H1 (cell line): Measurements from ENCODE around the gene TLR10. TPM values are rescaled to one million over a fixed set of nuclear protein-coding genes. Genes with fewer than 3 reads are reported as not detected.

Experiments
- CTCF ChIA-PET: fragments of 300-600 bp; sonication (Branson Sonifier 250); formaldehyde crosslinking; loops from one replicate; lab custom pipeline; 2021; ENCODE audit not compliant: partially characterized antibody; lab: Charles Lee
- POLR2A ChIA-PET: fragments of 300-600 bp; sonication (Branson Sonifier 250); formaldehyde crosslinking; loops from one replicate; lab custom pipeline; 2021; ENCODE audit warnings: inconsistent platforms; ENCODE audit not compliant: partially characterized antibody; lab: Charles Lee
- DNase-seq, 2 experiments: peaks; one replicate each; pipeline versions ENCODE4 v3.0.0 to v3.0.0-alpha.2; 2010 to 2022; ENCODE audit warnings: low spot score in 2 of 2, low read depth in 1 of 2, mixed read lengths in 1 of 2
- FAIRE-seq: peaks from 2 replicates; lab custom pipeline; 2011; peaks lifted over from hg19 to GRCh38; lab: Jason Lieb, UNC
- H2AFZ ChIP-seq: 2 replicates; pipeline ENCODE4 v1.8.1; 2012; ENCODE audit warnings: low read length, inconsistent platforms
- H2AK5ac ChIP-seq: 2 replicates; pipeline ENCODE4 v1.6.1; 2013; ENCODE audit warnings: low read depth, low read length
- H2BK120ac ChIP-seq: replicated peaks from 2 replicates; pipeline ENCODE3; 2013; ENCODE audit warnings: low read depth, low read length, inconsistent platforms
- H2BK12ac ChIP-seq: 2 replicates; pipeline ENCODE4 v1.6.1; 2013; ENCODE audit warnings: low read depth, low read length
- H2BK15ac ChIP-seq: 2 replicates; pipeline ENCODE4 v1.6.1; 2013; ENCODE audit warnings: low read length
- H2BK20ac ChIP-seq: 2 replicates; pipeline ENCODE4 v1.6.1; 2013; ENCODE audit warnings: low read length
- H2BK5ac ChIP-seq: 2 replicates; pipeline ENCODE4 v1.6.1; 2013; ENCODE audit warnings: low read depth, low read length
- H3K14ac ChIP-seq: 2 replicates; pipeline ENCODE4 v1.6.1; 2013; ENCODE audit warnings: inconsistent platforms; ENCODE audit not compliant: insufficient read length
- H3K18ac ChIP-seq: 2 replicates; pipeline ENCODE4 v1.6.1; 2013; ENCODE audit warnings: low read length; ENCODE audit errors: extremely low read depth
- H3K23ac ChIP-seq: 2 replicates; pipeline ENCODE4 v1.6.1; 2013; ENCODE audit warnings: inconsistent platforms; ENCODE audit not compliant: insufficient read length
- H3K23me2 ChIP-seq: 2 replicates; pipeline ENCODE4 v1.6.1; 2013; ENCODE audit warnings: low read depth, low read length
- H3K27ac ChIP-seq: 2 replicates; pipeline ENCODE4 v1.6.1; 2011; ENCODE audit warnings: low read depth, low read length, inconsistent platforms
- H3K27me3 ChIP-seq, 4 experiments: replicated peaks in 1 of 4; 1 replicate in 1 of 4; 2 replicates in 3 of 4; pipeline versions ENCODE4 v1.6.1 to v1.8.1; 2011 to 2013; ENCODE audit warnings: low read length in 3 of 4, mild to moderate bottlenecking in 3 of 4, inconsistent platforms in 2 of 4, mixed read lengths in 2 of 4, moderate library complexity in 1 of 4; ENCODE audit not compliant: control insufficient read depth in 3 of 4, insufficient read depth in 3 of 4; ENCODE audit errors: extremely low read depth in 1 of 4
- H3K36me3 ChIP-seq, 4 experiments: 2 replicates each; pipeline versions ENCODE4 v1.6.1 to v1.8.1; 2011 to 2013; ENCODE audit warnings: mild to moderate bottlenecking in 4 of 4, low read length in 3 of 4, moderate library complexity in 2 of 4, control low read depth in 1 of 4, inconsistent platforms in 1 of 4; ENCODE audit not compliant: insufficient read depth in 4 of 4, control insufficient read depth in 2 of 4
- H3K4ac ChIP-seq: replicated peaks from 2 replicates; pipeline ENCODE3; 2013; ENCODE audit warnings: low read length, low read depth, mixed read lengths, inconsistent platforms; ENCODE audit not compliant: insufficient read length
- H3K4me1 ChIP-seq, 4 experiments: replicated peaks in 1 of 4; 1 replicate in 1 of 4; 2 replicates in 3 of 4; pipeline versions ENCODE4 v1.6.1 to v1.8.1; 2011 to 2013; ENCODE audit warnings: low read length in 3 of 4, inconsistent platforms in 2 of 4, mixed read lengths in 1 of 4; ENCODE audit not compliant: insufficient read depth in 4 of 4, control insufficient read depth in 3 of 4
- H3K4me2 ChIP-seq, 2 experiments: 2 replicates each; pipeline versions ENCODE4 v1.6.1 to v1.8.1; 2011 to 2013; ENCODE audit warnings: low read depth in 2 of 2, low read length in 2 of 2, control low read depth in 1 of 2, inconsistent platforms in 1 of 2, mild to moderate bottlenecking in 1 of 2; ENCODE audit not compliant: insufficient read depth in 1 of 2
- H3K4me3 ChIP-seq, 4 experiments: fragments of 200-600, 300-600 bp in 1 of 4; sonication (generic), shearing (Covaris generic), sonication (Bioruptor Twin) in 1 of 4; 2 replicates each; pipeline versions ENCODE4 v1.5.1 to v1.8.1; 2011 to 2016; ENCODE audit warnings: low read length in 4 of 4, low read depth in 3 of 4, control low read depth in 2 of 4, inconsistent platforms in 2 of 4, mild to moderate bottlenecking in 2 of 4, mixed read lengths in 1 of 4, moderate library complexity in 1 of 4; ENCODE audit not compliant: insufficient read depth in 2 of 4; ENCODE audit errors: extremely low read depth in 1 of 4
- H3K56ac ChIP-seq: replicated peaks from 2 replicates; pipeline ENCODE3; 2013; ENCODE audit warnings: low read depth, mild to moderate bottlenecking, mixed read lengths, low read length, inconsistent platforms; ENCODE audit not compliant: insufficient read length
- H3K79me1 ChIP-seq: 2 replicates; pipeline ENCODE4 v1.6.1; 2013; ENCODE audit warnings: low read depth, low read length, control low read depth
- H3K79me2 ChIP-seq, 2 experiments: 2 replicates each; pipeline versions ENCODE4 v1.6.1 to v1.8.1; 2012 to 2013; ENCODE audit warnings: low read length in 2 of 2, mild to moderate bottlenecking in 2 of 2, inconsistent platforms in 1 of 2; ENCODE audit not compliant: insufficient read depth in 2 of 2, control insufficient read depth in 1 of 2
- H3K9ac ChIP-seq, 4 experiments: replicated peaks in 1 of 4; 1 replicate in 1 of 4; 2 replicates in 3 of 4; pipeline versions ENCODE4 v1.6.1 to v1.8.1; 2011 to 2013; ENCODE audit warnings: low read depth in 3 of 4, low read length in 3 of 4, control low read depth in 2 of 4, mild to moderate bottlenecking in 2 of 4, moderate library complexity in 2 of 4, inconsistent platforms in 1 of 4; ENCODE audit errors: extremely low read depth in 1 of 4
- H3K9me3 ChIP-seq, 2 experiments: 2 replicates each; pipeline versions ENCODE4 v1.6.1 to v1.8.1; 2012 to 2013; ENCODE audit warnings: mild to moderate bottlenecking in 2 of 2, moderate library complexity in 2 of 2, control low read depth in 1 of 2, inconsistent platforms in 1 of 2, low read depth in 1 of 2, low read length in 1 of 2, mixed read lengths in 1 of 2; ENCODE audit not compliant: insufficient read depth in 2 of 2
- H4K20me1 ChIP-seq, 2 experiments: replicated peaks in 1 of 2; 2 replicates each; pipeline versions ENCODE3 to v1.8.1; 2011 to 2013; ENCODE audit warnings: inconsistent platforms in 2 of 2, low read length in 2 of 2, mild to moderate bottlenecking in 1 of 2; ENCODE audit not compliant: insufficient read depth in 2 of 2, control insufficient read depth in 1 of 2
- H4K5ac ChIP-seq: 2 replicates; pipeline ENCODE4 v1.6.1; 2013; ENCODE audit warnings: low read length, low read depth, mixed read lengths, inconsistent platforms; ENCODE audit not compliant: insufficient read length
- H4K8ac ChIP-seq: 2 replicates; pipeline ENCODE4 v1.8.0; 2013; ENCODE audit warnings: mild to moderate bottlenecking, moderate library complexity, low read length, inconsistent platforms; ENCODE audit not compliant: insufficient read depth; ENCODE audit errors: extremely low read depth
- H4K91ac ChIP-seq: replicated peaks from 2 replicates; pipeline ENCODE3; 2013; ENCODE audit warnings: low read length, mixed read lengths, inconsistent platforms; ENCODE audit not compliant: insufficient read length
- ATF2 ChIP-seq: IDR thresholded peaks from 2 replicates; pipeline ENCODE4 v1.6.1; 2012; ENCODE audit warnings: low read length, inconsistent platforms
- CHD2 ChIP-seq: IDR thresholded peaks from 2 replicates; pipeline ENCODE4 v1.6.1; 2012; ENCODE audit warnings: low read length, improper control_type of control experiment
- CTBP2 ChIP-seq: IDR thresholded peaks from 2 replicates; pipeline ENCODE4 v1.7.0; 2011; ENCODE audit warnings: borderline replicate concordance, mild to moderate bottlenecking, moderate library complexity, mixed read lengths, low read length; ENCODE audit not compliant: insufficient read depth, insufficient read length
- EGR1 ChIP-seq: IDR thresholded peaks from 2 replicates; pipeline ENCODE4 v1.6.1; 2011; ENCODE audit warnings: low read depth, low read length, borderline replicate concordance
- EP300 ChIP-seq, 2 experiments: IDR thresholded peaks; 1 replicate in 1 of 2; 2 replicates in 1 of 2; pipeline ENCODE4 v1.6.1; 2011 to 2012; ENCODE audit warnings: low read depth in 2 of 2, low read length in 2 of 2, mild to moderate bottlenecking in 2 of 2, borderline replicate concordance in 1 of 2, inconsistent platforms in 1 of 2, moderate library complexity in 1 of 2
- MAFK ChIP-seq: IDR thresholded peaks from 2 replicates; pipeline ENCODE4 v1.6.1; 2012; ENCODE audit warnings: low read depth, mild to moderate bottlenecking, improper control_type of control experiment, low read length
- PHF8 ChIP-seq: fragments of 200-600 bp; sonication (generic); conservative IDR thresholded peaks from 2 replicates; pipeline ENCODE4 v1.7.1; 2012; ENCODE audit warnings: low read depth, mild to moderate bottlenecking, inconsistent platforms, low read length, moderate library complexity
- POLR2AphosphoS5 ChIP-seq: IDR thresholded peaks from 2 replicates; pipeline ENCODE4 v1.6.1; 2011; ENCODE audit warnings: low read depth, low read length
- SIRT6 ChIP-seq: IDR thresholded peaks from one replicate; pipeline ENCODE4 v1.7.1; 2012; ENCODE audit warnings: low read length, inconsistent platforms
- SP2 ChIP-seq: IDR thresholded peaks from 2 replicates; pipeline ENCODE4 v1.6.1; 2012; ENCODE audit warnings: mild to moderate bottlenecking, low read length, inconsistent platforms
- TEAD4 ChIP-seq: IDR thresholded peaks from 2 replicates; pipeline ENCODE4 v1.6.1; 2012; ENCODE audit warnings: low read depth, low read length, inconsistent platforms, mixed read lengths
- WGBS, 2 experiments: shearing (Covaris generic) in 1 of 2; methylation state at CpG; one replicate each; pipeline versions ENCODE4 v1.1.6 to v1.1.7; 2013 to 2015; ENCODE audit warnings: low lambda C conversion rate in 2 of 2, mixed read lengths in 2 of 2, inconsistent platforms in 1 of 2, low coverage in 1 of 2, missing lambda C conversion rate in 1 of 2; ENCODE audit not compliant: insufficient replicate concordance in 2 of 2, insufficient coverage in 1 of 2, insufficient read length in 1 of 2; ENCODE audit errors: extremely low coverage in 1 of 2, missing lambda C conversion rate in 1 of 2; 5-methylcytosine and 5-hydroxymethylcytosine counted together
- polyA plus RNA-seq, 7 experiments: library from polyadenylated mRNA; depleted of rRNA in 3 of 7; stranded (reverse) in 5 of 7; unstranded in 2 of 7; fragments of >200 nt in 5 of 7; fragments of 200-250 nt in 2 of 7; gene quantifications; 1 replicate in 5 of 7; 2 replicates in 1 of 7; 4 replicates in 1 of 7; pipeline versions ENCODE4 v1.2.1 to v1.2.3, GENCODE V29; 2011 to 2013; ENCODE audit warnings: missing spikeins in 2 of 7, mixed read lengths in 2 of 7
- total RNA-seq: library from RNA; stranded (reverse); fragmentation: NEBNext Ultra II Directional; extraction: Animal tissue kit (Norgen Biotek cat#: 25700); gene quantifications from 2 replicates; pipeline ENCODE4 v1.2.1, GENCODE V29; 2021
- TF ChIP-seq, protein P1 (sequence below): IDR thresholded peaks from 2 replicates; pipeline ENCODE4 v1.6.1; 2011; ENCODE audit warnings: low read length, improper control_type of control experiment

Gene TLR10
- total and polyA plus RNA-seq, 2 of the 8 experiments (the other 6 are each of a cell fraction or from before 2014, with no cell fraction given): not detected

DNA sequence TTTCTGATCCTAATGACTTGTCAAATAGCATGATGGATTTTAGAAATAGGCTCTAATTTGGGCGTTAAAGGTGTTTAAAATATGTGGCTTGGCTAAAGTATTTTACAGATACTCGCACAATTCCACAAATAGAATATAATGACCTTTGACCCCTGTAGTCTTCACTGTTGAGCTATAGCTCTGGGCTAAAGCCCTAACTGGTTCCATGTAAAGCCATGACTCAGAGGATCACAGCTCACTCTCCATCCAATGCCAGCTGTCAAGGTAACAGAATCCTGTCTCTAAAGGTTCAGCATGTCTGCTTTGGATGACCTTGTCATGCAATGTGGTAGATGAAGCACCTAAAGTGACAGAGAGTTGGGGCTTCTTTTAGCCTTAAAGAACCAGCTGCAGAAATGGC lies 42.5 kb downstream of the TLR10 start:
- no peak overlapping the region for H2AK5ac ChIP-seq
- H3K27me3 ChIP-seq: no peaks in the 10 kb centered on the region

More for the DNA sequence above, 42.5 kb downstream of the TLR10 start:
- H3K36me3 ChIP-seq: no peaks in the 10 kb centered on the region
- no peaks in the 10 kb centered on the region for H3K79me1 ChIP-seq
- no peak overlapping the region for H4K5ac ChIP-seq
- no peak overlapping the region for H3K4me2 ChIP-seq
- no peak overlapping the region for H3K14ac ChIP-seq
- no peak overlapping the region for H3K18ac ChIP-seq
- WGBS, 2 experiments: 86% methylated on average over 2 of the region's 2 CpGs; no CpG with 5 or more reads in 1 of the 2 experiments
- no peaks in the 10 kb centered on the region for H3K79me2 ChIP-seq
- no peaks in the 10 kb centered on the region for H3K4me1 ChIP-seq
- no peak overlapping the region for H3K4me3 ChIP-seq
- H3K56ac ChIP-seq: no peak overlapping the region
- no peak overlapping the region for H4K91ac ChIP-seq
- no peak overlapping the region for H2BK12ac ChIP-seq
- POLR2A ChIA-PET: no interaction called here
- no peak overlapping the region for H3K9ac ChIP-seq
- CTCF ChIA-PET: interaction anchor here (1.0 to 5.2 kb wide), 6 partner anchors 9 to 565 kb away, joined by 3 to 22 read pairs (median 4); no protein-coding TSS in a partner anchor
- no peak overlapping the region for H2AFZ ChIP-seq
- H4K8ac ChIP-seq: no peak overlapping the region
- H4K20me1 ChIP-seq: no peaks in the 10 kb centered on the region
- no peak overlapping the region for H2BK120ac ChIP-seq
- no peak overlapping the region for H3K23ac ChIP-seq
- DNase-seq (no peak), FAIRE-seq (no peak)
- no peak overlapping the region for H2BK5ac ChIP-seq
- H3K23me2 ChIP-seq: no peaks in the 10 kb centered on the region
- H2BK20ac ChIP-seq: no peak overlapping the region
- H2BK15ac ChIP-seq: no peak overlapping the region
- H3K27ac ChIP-seq: no peak overlapping the region
- TF ChIP-seq, protein P1, sequence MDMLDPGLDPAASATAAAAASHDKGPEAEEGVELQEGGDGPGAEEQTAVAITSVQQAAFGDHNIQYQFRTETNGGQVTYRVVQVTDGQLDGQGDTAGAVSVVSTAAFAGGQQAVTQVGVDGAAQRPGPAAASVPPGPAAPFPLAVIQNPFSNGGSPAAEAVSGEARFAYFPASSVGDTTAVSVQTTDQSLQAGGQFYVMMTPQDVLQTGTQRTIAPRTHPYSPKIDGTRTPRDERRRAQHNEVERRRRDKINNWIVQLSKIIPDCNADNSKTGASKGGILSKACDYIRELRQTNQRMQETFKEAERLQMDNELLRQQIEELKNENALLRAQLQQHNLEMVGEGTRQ: no peak
- TF ChIP-seq EP300 (IDR thresholded peaks at IDR 0.05; ENCODE audit: borderline replicate concordance in 1 of 2, low read depth in 2 of 2, low read length in 2 of 2) (no peak), EGR1 (no peak), TEAD4 (no peak), ATF2 (no peak), PHF8 (no peak), SP2 (no peak), POLR2AphosphoS5 (no peak), SIRT6 (no peak), CTBP2 (no peak), MAFK (no peak), CHD2 (no peak)
- H3K9me3 ChIP-seq: no peaks in the 10 kb centered on the region
- no peak overlapping the region for H3K4ac ChIP-seq
